ENCODE measurements around the gene BNIP3.

GRCh38 chr10:131977323-131978096 lies 4.2 kb downstream of the BNIP3 start:
- TF ChIP-seq POLR2AphosphoS5 (IDR thresholded peaks at IDR 0.05; ENCODE audit: low read depth, low read length) (no peak), SIN3A (IDR thresholded peaks at IDR 0.05; ENCODE audit: borderline replicate concordance, insufficient read depth, low read length) (no peak), TAF1 (IDR thresholded peaks at IDR 0.05; ENCODE audit: borderline replicate concordance, insufficient read depth, low read length) (no peak), FOXP2 (optimal IDR thresholded peaks at IDR 0.05; ENCODE audit: borderline replicate concordance, extremely low read depth, extremely low read length, insufficient read depth) (no peak)
- TF ChIP-seq, protein P1, sequence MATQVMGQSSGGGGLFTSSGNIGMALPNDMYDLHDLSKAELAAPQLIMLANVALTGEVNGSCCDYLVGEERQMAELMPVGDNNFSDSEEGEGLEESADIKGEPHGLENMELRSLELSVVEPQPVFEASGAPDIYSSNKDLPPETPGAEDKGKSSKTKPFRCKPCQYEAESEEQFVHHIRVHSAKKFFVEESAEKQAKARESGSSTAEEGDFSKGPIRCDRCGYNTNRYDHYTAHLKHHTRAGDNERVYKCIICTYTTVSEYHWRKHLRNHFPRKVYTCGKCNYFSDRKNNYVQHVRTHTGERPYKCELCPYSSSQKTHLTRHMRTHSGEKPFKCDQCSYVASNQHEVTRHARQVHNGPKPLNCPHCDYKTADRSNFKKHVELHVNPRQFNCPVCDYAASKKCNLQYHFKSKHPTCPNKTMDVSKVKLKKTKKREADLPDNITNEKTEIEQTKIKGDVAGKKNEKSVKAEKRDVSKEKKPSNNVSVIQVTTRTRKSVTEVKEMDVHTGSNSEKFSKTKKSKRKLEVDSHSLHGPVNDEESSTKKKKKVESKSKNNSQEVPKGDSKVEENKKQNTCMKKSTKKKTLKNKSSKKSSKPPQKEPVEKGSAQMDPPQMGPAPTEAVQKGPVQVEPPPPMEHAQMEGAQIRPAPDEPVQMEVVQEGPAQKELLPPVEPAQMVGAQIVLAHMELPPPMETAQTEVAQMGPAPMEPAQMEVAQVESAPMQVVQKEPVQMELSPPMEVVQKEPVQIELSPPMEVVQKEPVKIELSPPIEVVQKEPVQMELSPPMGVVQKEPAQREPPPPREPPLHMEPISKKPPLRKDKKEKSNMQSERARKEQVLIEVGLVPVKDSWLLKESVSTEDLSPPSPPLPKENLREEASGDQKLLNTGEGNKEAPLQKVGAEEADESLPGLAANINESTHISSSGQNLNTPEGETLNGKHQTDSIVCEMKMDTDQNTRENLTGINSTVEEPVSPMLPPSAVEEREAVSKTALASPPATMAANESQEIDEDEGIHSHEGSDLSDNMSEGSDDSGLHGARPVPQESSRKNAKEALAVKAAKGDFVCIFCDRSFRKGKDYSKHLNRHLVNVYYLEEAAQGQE (IDR thresholded peaks at IDR 0.05; ENCODE audit: insufficient read depth in 1 of 2, low read depth in 2 of 2, low read length in 2 of 2) = no peak

Data from PFSK-1 (cell line).